Fibroblast of skin of right biceps (primary cell): ENCODE measurements around the gene ABCD1.
"Not testable (repeated sequence)": the region's sequence is repeated elsewhere in the genome, so short reads cannot be mapped to it uniquely, and the experiment has no call there.

Experiments
- DNase-seq: peaks from one replicate; pipeline ENCODE4 v3.0.0-alpha.2; 2013

Gene ABCD1

DNA sequence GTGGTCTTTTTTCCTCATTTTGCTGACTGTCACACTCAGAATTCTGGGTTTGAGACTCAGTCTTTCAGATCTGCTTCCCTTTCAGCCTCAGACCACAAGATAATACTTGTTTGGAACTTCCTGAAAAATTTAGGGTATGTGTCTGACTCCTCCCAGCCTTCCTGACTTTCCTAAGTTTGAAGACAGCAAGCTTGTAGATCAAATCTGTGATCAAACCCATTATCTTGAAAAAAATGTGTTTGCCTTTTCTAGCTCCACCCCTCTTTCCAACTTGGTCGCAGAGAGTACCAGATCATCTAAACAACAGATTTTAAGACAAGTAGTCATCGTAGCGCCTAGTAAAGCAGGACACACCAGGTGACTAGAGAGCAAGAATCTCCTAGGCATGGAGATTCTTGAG lies 10.4 kb upstream of the ABCD1 start:
- DNase-seq: no peak

DNA sequence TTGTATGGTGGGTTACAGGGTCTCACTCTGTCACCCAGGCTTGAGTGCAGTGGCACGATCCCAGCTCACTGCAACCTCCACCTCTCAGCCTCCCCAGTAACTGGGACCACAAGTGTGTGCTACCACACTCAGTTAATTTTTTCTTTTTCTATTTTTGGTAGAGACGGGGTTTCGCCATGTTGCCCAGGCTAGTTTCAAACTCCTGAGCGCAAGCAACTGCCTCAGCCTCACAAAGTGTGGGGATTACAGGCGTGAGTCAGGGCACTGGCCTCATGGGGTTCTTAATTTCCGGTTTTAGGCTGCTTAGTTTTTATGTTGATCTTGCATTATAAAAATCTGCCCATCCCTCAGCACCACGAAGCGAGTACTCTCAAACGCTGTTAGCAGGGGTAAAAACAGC lies 7.2 kb upstream of the ABCD1 start:
- DNase-seq: no peak

DNA sequence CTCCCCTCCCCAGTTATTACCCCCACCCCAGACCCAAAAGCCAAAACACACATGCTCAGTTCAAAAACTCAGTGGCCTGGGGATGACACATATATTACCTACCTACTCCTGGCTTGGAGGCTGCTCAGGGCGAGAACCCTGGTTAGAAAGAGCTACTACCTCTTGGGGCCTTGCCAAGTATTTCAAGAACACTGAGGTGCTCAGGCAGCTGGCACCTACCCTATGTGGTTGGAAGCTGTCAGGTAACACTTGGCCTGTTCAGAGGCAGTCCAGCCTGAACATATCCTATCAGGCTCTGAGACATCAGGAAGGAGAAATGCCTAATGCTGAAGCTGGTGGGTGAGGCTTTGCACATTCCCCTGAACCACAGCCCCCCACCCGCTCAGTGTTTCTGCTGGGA lies 5.4 kb upstream of the ABCD1 start:
- no peak for DNase-seq

DNA sequence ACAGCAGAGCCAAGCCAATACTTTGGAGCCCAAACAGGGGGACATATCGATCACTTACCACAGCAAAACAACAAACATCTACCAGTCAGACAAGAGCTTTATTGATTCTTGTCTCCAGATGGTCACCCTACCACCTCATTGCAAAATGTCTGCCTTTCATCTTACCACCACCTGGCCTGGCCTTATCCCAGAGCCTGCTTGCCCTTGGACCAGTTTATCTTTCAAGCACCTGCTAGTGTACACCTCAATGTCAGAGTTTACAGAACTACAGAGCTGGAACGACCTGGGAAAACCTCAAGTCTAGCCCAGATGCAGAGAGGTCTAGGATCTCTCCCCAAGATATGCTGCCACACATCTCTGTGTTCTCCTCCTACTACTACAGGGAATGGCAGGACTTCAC lies 5.0 kb upstream of the ABCD1 start:
- no peak for DNase-seq

- no peak for DNase-seq
Measured at GRCh38 chrX:153722704-153723350, 1.8 kb upstream of the ABCD1 start.

GRCh38 chrX:153723351-153724251 lies 1.1 kb upstream of the ABCD1 start:
- DNase-seq: peak; percentile 40

- no peak for DNase-seq
Measured at GRCh38 chrX:153725039-153725831, 579 bp downstream of the ABCD1 start.

- DNase-seq: no peak
Measured at GRCh38 chrX:153725832-153726285, 1.2 kb downstream of the ABCD1 start.

DNA sequence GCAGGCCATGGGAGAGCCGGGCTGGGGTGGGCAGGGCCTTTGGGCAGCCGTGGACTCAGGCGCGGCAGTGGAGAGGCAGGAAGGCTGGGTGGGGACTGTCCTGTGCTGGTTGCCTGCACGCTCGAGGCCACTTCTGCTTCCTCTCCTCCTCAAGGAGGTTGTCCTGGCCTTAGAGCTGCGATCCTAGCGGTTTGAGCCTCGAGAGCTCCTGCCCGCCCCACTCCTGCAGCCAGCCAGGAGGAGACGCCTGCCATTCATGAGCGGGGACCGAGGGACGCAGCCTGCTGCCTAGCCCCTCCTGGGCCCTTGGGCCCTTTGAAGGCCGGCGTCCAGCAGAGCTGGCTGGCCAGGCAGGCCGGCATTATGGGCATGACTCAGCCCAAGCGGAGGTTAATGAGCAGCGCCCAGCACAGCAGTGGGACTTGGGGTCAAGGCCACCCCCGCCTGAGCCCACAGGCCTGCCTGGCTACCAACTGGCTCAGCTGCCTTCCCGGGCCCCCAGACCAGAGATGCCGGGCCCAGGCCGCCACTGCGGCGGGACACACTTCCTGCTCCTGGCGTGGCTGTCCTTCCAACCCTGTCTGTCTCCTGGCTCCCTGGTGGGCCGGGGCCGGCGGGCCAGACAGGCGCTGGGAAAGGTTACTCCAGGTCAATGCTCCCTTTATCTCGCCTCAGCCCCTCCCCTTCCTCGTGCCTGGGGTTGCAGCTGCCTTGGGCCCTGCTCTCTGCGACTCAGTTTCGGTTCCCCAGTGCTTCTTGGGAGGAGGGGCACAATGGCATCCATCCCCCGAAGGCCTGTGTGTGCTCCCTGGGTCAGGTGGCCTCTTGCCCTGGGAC lies 1.8 kb downstream of the ABCD1 start:
- DNase-seq: peak; percentile 7

DNA sequence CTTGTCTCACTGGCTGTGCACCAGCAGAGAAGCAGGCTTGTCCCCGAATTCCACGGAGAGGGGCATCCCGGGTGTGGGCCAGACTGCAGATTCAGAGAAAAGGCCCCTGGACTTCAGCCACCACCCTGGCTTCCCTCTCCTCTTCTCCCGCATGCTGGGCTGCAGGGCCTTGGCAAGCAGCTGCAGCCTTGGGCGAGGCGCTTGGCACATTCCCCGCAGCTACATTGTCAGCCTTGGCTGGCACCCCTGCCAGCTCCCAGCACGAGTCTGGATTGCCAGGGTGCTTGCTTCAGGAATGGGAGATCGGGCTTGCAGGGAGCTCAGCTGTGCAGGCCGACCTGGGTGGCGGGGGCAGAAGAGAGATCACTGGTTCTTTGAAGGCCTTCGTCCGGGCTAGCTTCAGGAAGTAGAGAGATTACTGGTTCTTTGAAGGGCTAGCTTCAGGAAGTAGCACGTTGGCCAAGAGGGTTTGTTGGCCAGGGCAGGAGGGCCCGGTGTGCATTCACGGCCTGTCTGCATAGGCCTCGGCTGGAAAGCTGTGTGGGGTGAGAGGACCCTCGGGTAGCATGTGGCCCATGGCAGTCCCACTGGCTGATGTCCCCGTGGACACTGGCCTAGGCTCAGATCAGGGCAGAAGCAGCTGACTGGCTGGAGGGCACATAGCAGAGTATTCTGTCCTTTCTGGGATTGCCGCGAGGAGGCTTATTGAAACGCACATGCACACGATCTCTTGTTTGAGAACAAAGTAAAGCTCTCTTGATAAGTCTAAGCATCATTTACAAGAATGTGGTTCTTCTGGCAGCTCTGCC lies 2.7 kb downstream of the ABCD1 start:
- no peak for DNase-seq

- no peak for DNase-seq
Measured at GRCh38 chrX:153728095-153728494, 3.4 kb downstream of the ABCD1 start.

- no peak for DNase-seq
Measured at GRCh38 chrX:153728951-153729631, 4.4 kb downstream of the ABCD1 start.

- not testable (repeated sequence) for DNase-seq
Measured at GRCh38 chrX:153730115-153730514, 5.5 kb downstream of the ABCD1 start.

DNA sequence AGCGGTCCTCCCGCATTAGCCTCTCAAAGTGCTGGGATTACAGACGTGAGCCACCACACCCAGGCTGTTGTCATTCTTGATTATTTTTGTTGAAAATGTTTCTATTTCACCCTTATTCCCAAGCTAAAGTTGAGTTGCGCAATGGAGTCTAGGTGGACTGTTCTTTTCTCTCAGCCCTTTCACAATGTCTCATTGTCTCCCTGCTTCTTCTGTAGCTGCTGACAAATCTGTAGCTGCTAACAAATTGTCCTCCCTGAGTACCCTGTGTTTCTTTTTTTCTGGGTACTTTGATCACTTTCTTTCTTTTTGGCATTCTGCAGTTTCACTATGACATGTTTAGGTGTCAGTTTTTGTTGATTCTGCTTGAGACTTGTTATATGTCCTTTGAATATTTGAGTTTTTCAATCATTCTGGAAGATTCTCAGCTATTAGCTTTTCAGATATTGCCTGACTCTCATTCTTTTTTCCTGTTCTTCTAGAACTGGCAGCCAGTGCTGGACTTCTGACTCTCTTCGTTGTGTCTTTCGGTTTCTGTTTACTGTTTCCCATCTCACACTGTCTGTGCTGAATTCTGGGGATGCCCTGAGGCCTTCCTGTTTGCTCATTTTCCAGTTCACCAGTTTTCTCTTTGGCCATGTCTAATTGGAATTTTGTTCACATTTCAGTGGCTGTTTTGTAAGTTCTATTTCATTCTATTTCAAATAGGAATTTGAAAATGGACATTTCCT lies 6.6 kb downstream of the ABCD1 start:
- DNase-seq: no peak

GRCh38 chrX:153731845-153732215 lies 7.2 kb downstream of the ABCD1 start:
- no peak for DNase-seq

DNA sequence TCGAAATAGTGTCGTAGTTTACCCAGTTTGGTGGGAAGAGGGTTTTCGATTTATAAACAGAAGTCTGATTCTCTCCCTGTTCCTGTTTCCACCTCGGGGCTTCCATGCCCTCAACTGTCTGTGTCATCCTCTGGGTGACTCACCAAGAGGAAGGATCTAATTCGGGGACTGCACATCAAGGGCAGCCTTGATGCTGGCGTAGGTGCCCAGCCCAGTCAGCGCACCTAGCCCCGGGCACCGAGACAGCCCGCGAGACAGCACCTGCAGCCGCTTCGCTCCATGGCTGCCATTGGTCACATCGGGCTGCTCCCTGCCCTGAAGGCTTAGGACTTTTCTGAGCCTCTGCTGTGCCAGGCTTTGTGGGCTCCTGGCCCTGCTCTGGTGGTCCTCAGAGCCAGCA lies 7.7 kb downstream of the ABCD1 start:
- no peak for DNase-seq

GRCh38 chrX:153733651-153734240 lies 9.1 kb downstream of the ABCD1 start:
- DNase-seq: no peak

GRCh38 chrX:153734871-153735270 lies 10.2 kb downstream of the ABCD1 start:
- DNase-seq: no peak

DNA sequence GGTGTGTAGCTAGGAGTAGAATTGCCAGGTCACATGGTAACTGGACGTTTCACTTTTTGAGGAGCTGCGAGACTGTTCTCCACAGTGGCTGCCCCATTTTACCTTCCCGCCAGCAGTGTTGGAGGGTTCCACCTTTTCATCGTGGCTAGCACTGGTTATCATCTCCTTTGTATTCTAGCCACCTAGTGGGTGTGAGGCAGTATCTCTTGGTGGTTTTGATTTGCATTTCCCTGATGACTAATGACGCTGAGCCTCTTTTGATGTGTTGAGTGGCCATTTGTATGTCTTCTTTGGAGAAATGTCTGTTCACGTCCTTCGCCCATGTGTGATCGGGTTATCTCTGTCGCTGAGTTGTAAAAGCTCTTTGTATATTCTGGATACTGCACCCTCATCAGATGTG lies 10.6 kb downstream of the ABCD1 start:
- no peak for DNase-seq
